Gastrocnemius medialis (tissue), 4 donors: ENCODE data around the gene TBL1X.

Experiments
- CTCF ChIP-seq, 5 experiments: fragments of 450-650 bp in 3 of 5; fragments of 200-600 bp in 2 of 5; sonication (generic) in 2 of 5; IDR thresholded peaks in 4 of 5; conservative IDR thresholded peaks in 1 of 5; 1 replicate in 4 of 5; 2 replicates in 1 of 5; pipeline ENCODE4 v1.5.1; 2016 to 2019; ENCODE audit warnings: antibody characterized with exemption in 5 of 5, mild to moderate bottlenecking in 3 of 5, moderate library complexity in 3 of 5
- POLR2A ChIP-seq, 2 donors: fragments of 450-650 bp; IDR thresholded peaks; one replicate each; pipeline ENCODE4 v1.6.1; 2017; ENCODE audit warnings: antibody characterized with exemption in 2 of 2, mild to moderate bottlenecking in 2 of 2, moderate library complexity in 2 of 2

- TF ChIP-seq CTCF (IDR thresholded peaks at IDR 0.05 in 4 of 5, conservative IDR thresholded peaks at IDR 0.05 in 1 of 5) (no peak), POLR2A (IDR thresholded peaks at IDR 0.05) (no peak)
Observed at GRCh38 chrX:9775930-9776329, 311.1 kb downstream of the TBL1X start.
